ENCODE measurements around the gene SGK1.

DNA sequence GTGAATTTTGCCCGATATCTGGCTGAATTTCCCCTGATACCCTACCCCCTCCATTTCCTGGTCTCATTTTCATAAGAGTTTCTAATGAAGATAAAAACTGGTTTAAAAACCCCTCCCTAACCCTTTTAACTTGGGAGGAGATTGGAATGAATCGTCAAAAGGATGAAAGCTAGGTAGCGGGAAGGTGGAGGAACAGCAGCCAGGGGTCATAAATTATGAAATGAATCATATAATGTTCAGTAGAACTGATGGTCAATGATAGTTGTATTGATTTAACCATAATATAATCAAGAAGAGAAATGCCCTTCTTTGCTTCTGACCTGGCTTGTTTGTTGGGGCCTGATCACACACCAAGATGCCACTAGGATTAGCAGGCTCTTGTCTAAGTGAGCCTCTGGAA, 38.5 kb upstream of the SGK1 start:
- TF ChIP-seq POLR2AphosphoS5 (IDR thresholded peaks at IDR 0.05; ENCODE audit: low read depth, low read length) (no peak), POLR2A (IDR thresholded peaks at IDR 0.05; ENCODE audit: low read depth, low read length) (no peak)

Data from GM12892 (cell line).